ENCODE measurements around the gene GCNA.

Gene GCNA, protein sequence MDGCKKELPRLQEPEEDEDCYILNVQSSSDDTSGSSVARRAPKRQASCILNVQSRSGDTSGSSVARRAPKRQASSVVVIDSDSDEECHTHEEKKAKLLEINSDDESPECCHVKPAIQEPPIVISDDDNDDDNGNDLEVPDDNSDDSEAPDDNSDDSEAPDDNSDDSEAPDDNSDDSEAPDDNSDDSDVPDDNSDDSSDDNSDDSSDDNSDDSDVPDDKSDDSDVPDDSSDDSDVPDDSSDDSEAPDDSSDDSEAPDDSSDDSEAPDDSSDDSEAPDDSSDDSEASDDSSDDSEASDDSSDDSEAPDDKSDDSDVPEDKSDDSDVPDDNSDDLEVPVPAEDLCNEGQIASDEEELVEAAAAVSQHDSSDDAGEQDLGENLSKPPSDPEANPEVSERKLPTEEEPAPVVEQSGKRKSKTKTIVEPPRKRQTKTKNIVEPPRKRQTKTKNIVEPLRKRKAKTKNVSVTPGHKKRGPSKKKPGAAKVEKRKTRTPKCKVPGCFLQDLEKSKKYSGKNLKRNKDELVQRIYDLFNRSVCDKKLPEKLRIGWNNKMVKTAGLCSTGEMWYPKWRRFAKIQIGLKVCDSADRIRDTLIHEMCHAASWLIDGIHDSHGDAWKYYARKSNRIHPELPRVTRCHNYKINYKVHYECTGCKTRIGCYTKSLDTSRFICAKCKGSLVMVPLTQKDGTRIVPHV

DNA sequence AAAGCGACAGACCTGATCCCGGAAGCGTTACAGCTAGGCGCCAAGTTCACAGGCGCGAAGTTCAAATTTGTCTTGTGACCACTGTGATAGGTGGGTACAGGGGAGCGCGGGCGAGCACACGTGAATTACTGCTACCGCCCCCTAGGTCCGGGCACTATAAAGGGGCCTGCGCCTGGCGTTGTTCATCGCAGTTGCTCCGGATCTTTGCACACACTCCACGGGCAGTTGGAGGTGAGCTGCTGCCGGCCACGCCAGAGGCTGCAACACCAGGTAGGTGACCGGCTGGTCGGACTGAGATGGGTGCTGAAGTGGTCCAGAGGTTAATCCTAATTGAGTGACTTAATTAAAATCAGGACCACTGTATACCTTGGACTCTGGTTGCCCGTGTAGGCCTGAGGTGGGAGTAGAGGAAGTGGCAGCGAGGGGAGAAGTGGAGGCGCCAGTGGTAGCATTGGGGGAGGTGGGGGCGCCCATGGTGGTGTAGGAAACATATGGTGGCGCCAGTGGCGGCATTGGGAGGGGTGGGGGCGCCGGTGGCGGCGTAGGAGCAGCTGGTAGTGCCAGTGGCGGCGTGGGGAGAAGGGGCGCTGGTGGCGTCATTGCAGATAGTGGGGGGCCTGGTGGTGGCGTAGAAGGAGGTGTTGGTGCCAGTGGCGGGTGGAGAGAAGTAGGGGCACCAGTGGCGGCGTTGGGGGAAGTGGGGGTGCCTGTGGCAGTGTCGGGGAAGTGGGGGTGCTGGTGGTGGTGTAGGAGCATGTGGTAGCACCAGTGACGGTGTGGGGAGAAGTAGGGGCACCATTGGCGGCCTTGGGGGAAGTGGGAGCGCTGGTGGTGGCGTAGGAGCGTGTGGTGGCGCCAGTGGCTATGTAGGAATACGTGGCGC lies at the start of gene GCNA:
GCNA (plus strand) TSS at position 185 of the 883 bp plus-strand sequence. CDS start 2,385 bp downstream, outside the sequence.
- no peaks in the 10 kb centered on the region for H3K4me1 ChIP-seq (ENCODE audit: control insufficient read depth in 1 of 2, insufficient read depth in 1 of 2, low read depth in 1 of 2, low read length in 1 of 2)
- H3K27me3 ChIP-seq, result no peaks in the 10 kb centered on the region
- no peak within 1 kb of the TSS for H3K27ac ChIP-seq
- peaks cover 28% of the 10 kb centered on the region for H3K36me3 ChIP-seq
- no peak within 1 kb of the TSS for H3K4me3 ChIP-seq (ENCODE audit: low read depth in 1 of 2, low read length in 1 of 2)
- TF ChIP-seq, protein P1, sequence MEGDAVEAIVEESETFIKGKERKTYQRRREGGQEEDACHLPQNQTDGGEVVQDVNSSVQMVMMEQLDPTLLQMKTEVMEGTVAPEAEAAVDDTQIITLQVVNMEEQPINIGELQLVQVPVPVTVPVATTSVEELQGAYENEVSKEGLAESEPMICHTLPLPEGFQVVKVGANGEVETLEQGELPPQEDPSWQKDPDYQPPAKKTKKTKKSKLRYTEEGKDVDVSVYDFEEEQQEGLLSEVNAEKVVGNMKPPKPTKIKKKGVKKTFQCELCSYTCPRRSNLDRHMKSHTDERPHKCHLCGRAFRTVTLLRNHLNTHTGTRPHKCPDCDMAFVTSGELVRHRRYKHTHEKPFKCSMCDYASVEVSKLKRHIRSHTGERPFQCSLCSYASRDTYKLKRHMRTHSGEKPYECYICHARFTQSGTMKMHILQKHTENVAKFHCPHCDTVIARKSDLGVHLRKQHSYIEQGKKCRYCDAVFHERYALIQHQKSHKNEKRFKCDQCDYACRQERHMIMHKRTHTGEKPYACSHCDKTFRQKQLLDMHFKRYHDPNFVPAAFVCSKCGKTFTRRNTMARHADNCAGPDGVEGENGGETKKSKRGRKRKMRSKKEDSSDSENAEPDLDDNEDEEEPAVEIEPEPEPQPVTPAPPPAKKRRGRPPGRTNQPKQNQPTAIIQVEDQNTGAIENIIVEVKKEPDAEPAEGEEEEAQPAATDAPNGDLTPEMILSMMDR (IDR thresholded peaks at IDR 0.05), result no peak
- H3K9me3 ChIP-seq, result no peaks in the 10 kb centered on the region

DNA sequence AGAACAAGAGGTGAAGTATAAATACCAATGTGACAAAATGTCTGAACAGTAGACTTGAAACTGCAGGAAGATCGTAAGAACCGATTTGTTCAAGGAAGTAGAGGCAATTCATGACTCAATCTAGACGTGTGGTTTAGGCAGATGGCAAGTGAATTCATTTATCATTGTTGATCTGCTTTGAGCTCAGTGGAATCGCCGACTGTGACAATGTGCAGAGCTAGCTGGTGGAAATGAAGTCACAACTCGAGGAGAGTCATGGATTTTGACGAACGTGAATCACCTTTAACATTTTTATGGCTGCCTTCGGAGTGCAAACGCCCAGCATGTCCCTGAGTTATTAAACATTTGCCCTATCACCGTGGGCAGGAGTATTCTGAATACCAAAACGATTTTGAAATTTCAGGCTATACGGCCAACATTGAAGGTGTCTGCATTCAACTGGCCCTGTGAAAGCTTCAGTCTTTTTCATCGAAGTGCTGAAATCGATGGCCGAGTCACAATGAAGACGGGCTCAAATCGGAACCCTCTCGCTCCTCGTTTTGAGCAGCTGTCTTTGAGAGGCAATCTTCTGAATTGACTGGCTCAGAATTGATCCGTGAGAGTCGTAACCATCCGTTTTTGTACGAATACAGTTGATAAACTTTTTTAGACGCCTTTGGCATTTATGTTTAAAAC lies 46.0 kb upstream of the GCNA start:
- Histone ChIP-seq H3K27me3 (no peaks in the 10 kb centered on the region), H3K27ac (peak overlapping the region; percentile 95), H3K36me3 (no peaks in the 10 kb centered on the region), H3K4me3 (ENCODE audit: low read depth in 1 of 2, low read length in 1 of 2) (peak overlapping the region; percentile 70 to 76), H3K9me3 (no peaks in the 10 kb centered on the region), H3K4me1 (ENCODE audit: control insufficient read depth in 1 of 2, insufficient read depth in 1 of 2, low read depth in 1 of 2, low read length in 1 of 2) (peaks cover 24 to 33% of the 10 kb centered on the region in 2 experiments)
- TF ChIP-seq, protein P1 (IDR thresholded peaks at IDR 0.05), result no peak

DNA sequence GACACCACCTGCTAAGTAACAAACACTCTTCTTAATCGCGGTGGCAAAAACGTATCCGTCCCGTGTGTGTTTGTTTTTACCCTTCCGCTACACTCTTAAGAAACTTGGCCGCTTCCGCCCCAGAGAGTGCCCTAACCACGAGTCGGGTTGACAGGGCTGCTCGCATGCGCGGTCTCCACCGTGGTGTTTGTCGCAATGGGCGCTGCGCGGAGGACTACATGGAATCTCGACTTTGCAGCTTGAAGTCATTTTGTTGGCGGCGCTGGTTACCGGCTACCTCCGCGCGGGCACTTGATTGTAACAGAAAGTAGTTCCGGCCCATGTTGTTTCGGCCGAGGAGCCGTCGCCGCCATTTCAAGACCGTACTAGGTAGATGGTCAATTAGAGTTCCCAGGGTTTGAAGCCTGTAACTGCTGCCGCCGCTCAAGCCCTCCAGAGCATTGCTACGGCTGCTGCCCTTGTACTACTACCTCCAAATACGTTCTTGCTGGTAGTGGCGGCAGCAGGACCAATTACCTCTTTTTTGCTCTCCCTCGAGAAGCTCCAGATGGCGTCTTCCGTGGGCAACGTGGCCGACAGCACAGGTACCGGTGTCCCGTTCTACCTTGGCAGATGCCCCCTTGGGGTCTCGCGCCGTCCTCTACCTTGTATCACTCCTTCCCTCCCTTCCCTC lies 45.3 kb upstream of the GCNA start, which contains the start of gene OGT:
OGT (plus strand) TSS at position 352 of the 673 bp plus-strand sequence; CDS start at position 548, 196 bp downstream.
- H3K4me3 ChIP-seq (ENCODE audit: low read depth in 1 of 2, low read length in 1 of 2), result peak within 1 kb of the TSS; percentile 70 to 76
- peaks cover 24 to 33% of the 10 kb centered on the region in 2 experiments for H3K4me1 ChIP-seq (ENCODE audit: control insufficient read depth in 1 of 2, insufficient read depth in 1 of 2, low read depth in 1 of 2, low read length in 1 of 2)
- no peaks in the 10 kb centered on the region for H3K36me3 ChIP-seq
- no peaks in the 10 kb centered on the region for H3K9me3 ChIP-seq
- H3K27ac ChIP-seq, result peak within 1 kb of the TSS; percentile 95
- no peaks in the 10 kb centered on the region for H3K27me3 ChIP-seq
- TF ChIP-seq, protein P1 (IDR thresholded peaks at IDR 0.05), result no peak

DNA sequence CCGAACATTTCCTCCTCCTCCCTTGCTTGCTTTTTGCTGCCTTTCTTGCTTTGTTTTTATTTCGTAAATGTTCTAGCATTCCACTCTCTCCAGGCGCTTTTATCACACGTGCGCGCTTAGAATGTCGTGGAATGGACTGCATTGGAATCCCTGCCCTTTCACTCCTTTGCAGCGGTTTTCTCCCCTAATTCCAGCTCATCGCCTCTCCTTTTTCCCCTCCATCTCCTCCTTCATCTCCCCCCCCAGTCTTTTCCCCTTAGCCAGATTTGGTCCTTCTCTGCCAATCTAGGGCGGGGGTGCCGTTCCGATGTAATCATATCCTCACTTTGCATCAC lies 44.8 kb upstream of the GCNA start:
- Histone ChIP-seq H3K9me3 (no peaks in the 10 kb centered on the region), H3K36me3 (no peaks in the 10 kb centered on the region), H3K27ac (peak overlapping the region; percentile 95), H3K27me3 (no peaks in the 10 kb centered on the region), H3K4me1 (ENCODE audit: control insufficient read depth in 1 of 2, insufficient read depth in 1 of 2, low read depth in 1 of 2, low read length in 1 of 2) (peaks cover 24 to 33% of the 10 kb centered on the region in 2 experiments), H3K4me3 (ENCODE audit: low read depth in 1 of 2, low read length in 1 of 2) (peak overlapping the region; percentile 70 to 76)
- TF ChIP-seq, protein P1 (IDR thresholded peaks at IDR 0.05), result no peak
